ENCODE results near the gene MXRA8. TPM values are rescaled to one million over a fixed set of nuclear protein-coding genes. Genes with fewer than 3 reads are reported as not detected.

Gene MXRA8
- total and polyA plus RNA-seq, 9 of the 15 experiments (the other 6 are each of a cell fraction or from before 2014, with no cell fraction given) = 0.66 to 11.3 (median 6.3) TPM

- DNase-seq (ENCODE audit: extremely low read depth in 1 of 4, low spot score in 3 of 4) (no peak), FAIRE-seq (no peak), ATAC-seq (no peak)
- ChIA-PET POLR2A (interaction anchor here (0.8 to 1.7 kb wide), 4 partner anchors 9 to 42 kb away, joined by 4 to 8 read pairs (median 8); partner anchors contain the start of gene AURKAIP1), CTCF (ENCODE audit: low intra/inter-chr PET ratio) (interaction anchor here (1.1 kb wide), 1 partner anchor 50 kb away, joined by 3 read pairs; no protein-coding TSS in a partner anchor)
- H3K27me3 ChIP-seq (ENCODE audit: control insufficient read depth in 2 of 2, insufficient read depth in 2 of 2, low read length in 2 of 2) = no peaks in the 10 kb centered on the region
- peak overlapping the region; percentile 97; the same call in 1 of the 2 replicates for H3K4me2 ChIP-seq (ENCODE audit: insufficient read depth, low read length)
- H3K9me3 ChIP-seq (replicated peaks; ENCODE audit: control insufficient read depth, insufficient read depth, low read depth, low read length) = no peaks in the 10 kb centered on the region
- peaks cover 83% of the 10 kb centered on the region for H3K36me3 ChIP-seq (ENCODE audit: control insufficient read depth, insufficient read depth, low read length)
- peaks cover 8% of the 10 kb centered on the region for H3K9me1 ChIP-seq (ENCODE audit: control insufficient read depth, insufficient read depth, low read length)
- H2AFZ ChIP-seq (ENCODE audit: low read depth, low read length) = no peak overlapping the region
- H3K9ac ChIP-seq (ENCODE audit: insufficient read depth in 1 of 2, low read depth in 2 of 2, low read length in 2 of 2) = peak overlapping the region in 1 of 2 experiments; percentile 99; a peak in 2 of 4 replicates
- H4K20me1 ChIP-seq (replicated peaks; ENCODE audit: control insufficient read depth, insufficient read depth, low read length) = peaks cover 14% of the 10 kb centered on the region
- intact Hi-C loops (cut with micrococcal nuclease) (no loop called here), in situ Hi-C loops (cut with MboI) (no loop called here)
- 82% methylated on average over 5 of the region's 7 CpGs for WGBS (ENCODE audit: insufficient coverage, low coverage, missing lambda C conversion rate)
- peaks cover 81% of the 10 kb centered on the region for H3K79me2 ChIP-seq (ENCODE audit: control insufficient read depth, insufficient read depth, low read length)
- H3K4me1 ChIP-seq (replicated peaks in 1 of 2; ENCODE audit: control insufficient read depth in 2 of 2, insufficient read depth in 2 of 2, low read length in 2 of 2) = peaks cover 29 to 62% of the 10 kb centered on the region in 2 experiments
- H3K27ac ChIP-seq (ENCODE audit: extremely low read depth, low read depth, low read length) = no peak overlapping the region; the same call in 2 of the 3 replicates
- BruUV-seq (replicated peaks) = no TSS peak
- H3K4me3 ChIP-seq = no peak overlapping the region
- TF ChIP-seq ZNF395 (CRISPR knock-in tag; IDR thresholded peaks at IDR 0.05) = no peak
- peak; percentile 60 for TF ChIP-seq SUPT5H (IDR thresholded peaks at IDR 0.05)
- TF ChIP-seq ZNF644 (tag; IDR thresholded peaks at IDR 0.05; ENCODE audit: low read depth) = no peak
- no peak for TF ChIP-seq IRF1 (CRISPR knock-in tag; IDR thresholded peaks at IDR 0.05; ENCODE audit: borderline replicate concordance)
- TF ChIP-seq IRF2 (CRISPR knock-in tag; IDR thresholded peaks at IDR 0.05) = no peak
- TF ChIP-seq GABPB1 (CRISPR knock-in tag; IDR thresholded peaks at IDR 0.05) = no peak
- TF ChIP-seq ZNF274 (IDR thresholded peaks at IDR 0.05; ENCODE audit: borderline replicate concordance, low read depth, low read length) = no peak
- no peak for TF ChIP-seq ELF1 (tag; IDR thresholded peaks at IDR 0.05)
- TF ChIP-seq ATF4 (CRISPR knock-in tag; IDR thresholded peaks at IDR 0.05) = no peak
- TF ChIP-seq WHSC1 (IDR thresholded peaks at IDR 0.05; ENCODE audit: low read length) = no peak
- peak; percentile 1; the same call in 1 of the 2 replicates for TF ChIP-seq RBFOX2 (IDR thresholded peaks at IDR 0.05; ENCODE audit: low read depth, low read length)
- TF ChIP-seq CAMTA2 (CRISPR knock-in tag; conservative IDR thresholded peaks at IDR 0.05) = no peak
- TF ChIP-seq EGR1 (conservative IDR thresholded peaks at IDR 0.05) = no peak
- no peak for TF ChIP-seq BRD4 (IDR thresholded peaks at IDR 0.05)
- TF ChIP-seq ZBED1 (IDR thresholded peaks at IDR 0.05) = peak; percentile 16; the same call in 1 of the 2 replicates
- TF ChIP-seq KDM5B (IDR thresholded peaks at IDR 0.05; ENCODE audit: insufficient replicate concordance, low read depth, low read length) = peak; percentile 18
- TF ChIP-seq THRB (CRISPR knock-in tag; conservative IDR thresholded peaks at IDR 0.05) = no peak
- 0 out of 2 replicates have a peak, but pooled peaks have one; percentile 26 for TF ChIP-seq POLR2AphosphoS2 (IDR thresholded peaks at IDR 0.05; ENCODE audit: low read length)
- TF ChIP-seq ZNF184 (CRISPR knock-in tag; IDR thresholded peaks at IDR 0.05) = no peak
- 0 out of 2 replicates have a peak, but pooled peaks have one; percentile 21 for TF ChIP-seq POLR2G (IDR thresholded peaks at IDR 0.05; ENCODE audit: low read depth, low read length)
These were observed 43.2 kb upstream of the MXRA8 start for GRCh38 chr1:1401457-1402010.
